Suppressor macrophage (primary cell): Measurements from ENCODE around the gene RGN.
A peak's percentile ranks its signal among the peaks of the same experiment; 100 is the strongest.
"Not testable (repeated sequence)": the region's sequence is repeated elsewhere in the genome, so short reads cannot be mapped to it uniquely, and the experiment has no call there.

Experiments
- DNase-seq, 4 experiments: peaks; one replicate each; pipeline ENCODE4 v3.0.0-alpha.2; 2020 to 2022

RGN gene

GRCh38 chrX:47124466-47124865, 46.2 kb downstream of the RGN start:
- not testable (repeated sequence) for DNase-seq

- peak; percentile 90 to 94 (median 92) for DNase-seq
Measured at GRCh38 chrX:47129157-47129898, 51.1 kb downstream of the RGN start.

DNA sequence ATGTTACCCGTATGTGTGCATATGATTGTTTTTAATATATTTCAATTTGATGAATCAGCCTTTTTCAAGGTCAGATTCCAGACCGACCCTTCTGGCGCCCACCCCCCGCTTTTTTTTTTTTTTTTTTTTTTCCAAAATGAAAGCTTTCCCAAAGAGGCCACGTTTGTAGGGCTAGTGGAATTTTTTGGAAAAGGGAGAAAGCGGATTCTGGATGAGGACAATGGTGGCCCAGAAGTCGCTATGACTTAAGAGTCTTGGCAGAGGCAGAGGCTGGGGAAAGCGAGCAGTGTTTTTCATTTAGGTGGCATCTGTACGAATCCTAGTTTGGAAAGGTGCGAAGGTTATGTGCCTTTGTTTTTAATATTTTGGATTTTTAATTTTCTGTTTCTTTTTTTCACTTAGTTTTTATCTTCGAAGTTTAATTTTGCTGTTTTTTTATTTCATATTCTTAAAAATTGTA, 51.7 kb downstream of the RGN start:
- DNase-seq, result no peak

- no peak for DNase-seq
Measured at GRCh38 chrX:47133493-47133892, 55.2 kb downstream of the RGN start.

DNA sequence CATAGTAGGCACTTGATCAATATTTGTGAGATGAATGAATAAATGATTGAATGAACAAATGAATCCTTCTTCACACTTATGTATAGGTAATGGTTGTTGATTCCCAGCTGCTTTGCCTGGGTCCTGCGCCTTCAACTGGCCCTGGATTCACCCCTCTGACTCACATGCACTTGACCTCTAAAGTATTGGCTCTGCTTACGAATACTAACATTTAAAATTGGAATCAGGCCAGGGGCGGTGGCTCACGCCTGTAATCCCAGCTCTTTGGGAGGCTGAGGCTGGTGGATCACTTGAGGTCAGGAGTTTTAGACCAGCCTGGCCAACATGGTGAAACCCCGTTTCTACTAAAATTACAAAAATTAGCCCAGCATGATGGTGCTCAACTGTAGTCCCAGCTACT, 57.4 kb downstream of the RGN start:
- not testable (repeated sequence) for DNase-seq

DNA sequence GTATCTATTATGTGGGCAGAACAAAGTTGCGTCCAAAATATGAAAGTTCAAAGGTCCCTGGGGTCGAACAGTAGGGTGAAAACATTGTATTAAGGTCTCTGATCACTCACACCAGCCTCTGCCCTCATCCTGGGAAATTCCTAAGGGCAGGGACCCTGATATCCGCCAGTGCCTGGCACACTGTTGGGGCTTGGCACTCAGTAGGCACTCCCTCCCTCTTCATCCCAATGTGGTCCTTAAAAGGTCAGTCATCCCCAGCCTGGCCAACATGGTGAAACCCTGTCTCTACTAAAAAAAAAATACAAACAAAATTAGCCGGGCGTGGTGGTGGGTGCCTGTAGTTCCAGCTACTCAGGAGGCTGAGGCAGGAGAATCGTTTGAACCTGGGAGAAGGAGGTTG, 59.9 kb downstream of the RGN start:
- no peak for DNase-seq
